Inferior parietal cortex (tissue), 1 donor: ENCODE data around the gene ESRRA.
"Not testable (repeated sequence)": the region's sequence is repeated elsewhere in the genome, so short reads cannot be mapped to it uniquely, and the experiment has no call there.

Experiments
- DNase-seq: peaks from one replicate; pipeline ENCODE4 v3.0.0-alpha.2; 2016; ENCODE audit errors: extremely low spot score

ESRRA gene

GRCh38 chr11:64313491-64314145, 8.3 kb downstream of the ESRRA start:
- no peak for DNase-seq

DNA sequence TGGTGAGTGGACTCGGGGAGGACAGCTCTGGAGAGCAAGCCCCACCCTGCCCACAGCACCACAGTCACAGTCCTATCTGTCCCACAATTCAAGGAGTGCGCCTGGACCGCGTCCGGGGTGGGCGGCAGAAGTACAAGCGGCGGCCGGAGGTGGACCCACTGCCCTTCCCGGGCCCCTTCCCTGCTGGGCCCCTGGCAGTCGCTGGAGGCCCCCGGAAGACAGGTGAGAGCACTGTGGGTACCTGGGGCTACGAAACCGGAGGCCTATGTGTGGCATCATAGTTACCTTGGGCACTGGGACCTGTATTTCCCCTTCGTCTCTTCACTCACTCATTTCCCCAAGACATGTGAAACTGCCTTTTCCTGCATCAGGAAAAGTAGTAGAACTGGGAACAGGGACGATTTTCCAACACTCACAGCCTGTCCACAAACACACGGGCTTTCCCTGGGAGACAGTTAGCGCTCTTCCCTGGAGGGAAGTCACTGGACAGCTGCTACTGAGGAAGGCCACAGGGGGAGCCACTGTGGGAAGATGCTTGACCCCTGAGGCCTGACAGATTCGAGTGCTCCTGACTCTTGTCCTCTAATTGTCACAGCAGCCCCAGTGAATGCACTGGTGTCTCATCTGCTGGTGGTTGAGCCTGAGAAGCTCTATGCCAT, 9.0 kb downstream of the ESRRA start:
- DNase-seq, result no peak

GRCh38 chr11:64314805-64315561, 9.7 kb downstream of the ESRRA start:
- DNase-seq, result no peak

DNA sequence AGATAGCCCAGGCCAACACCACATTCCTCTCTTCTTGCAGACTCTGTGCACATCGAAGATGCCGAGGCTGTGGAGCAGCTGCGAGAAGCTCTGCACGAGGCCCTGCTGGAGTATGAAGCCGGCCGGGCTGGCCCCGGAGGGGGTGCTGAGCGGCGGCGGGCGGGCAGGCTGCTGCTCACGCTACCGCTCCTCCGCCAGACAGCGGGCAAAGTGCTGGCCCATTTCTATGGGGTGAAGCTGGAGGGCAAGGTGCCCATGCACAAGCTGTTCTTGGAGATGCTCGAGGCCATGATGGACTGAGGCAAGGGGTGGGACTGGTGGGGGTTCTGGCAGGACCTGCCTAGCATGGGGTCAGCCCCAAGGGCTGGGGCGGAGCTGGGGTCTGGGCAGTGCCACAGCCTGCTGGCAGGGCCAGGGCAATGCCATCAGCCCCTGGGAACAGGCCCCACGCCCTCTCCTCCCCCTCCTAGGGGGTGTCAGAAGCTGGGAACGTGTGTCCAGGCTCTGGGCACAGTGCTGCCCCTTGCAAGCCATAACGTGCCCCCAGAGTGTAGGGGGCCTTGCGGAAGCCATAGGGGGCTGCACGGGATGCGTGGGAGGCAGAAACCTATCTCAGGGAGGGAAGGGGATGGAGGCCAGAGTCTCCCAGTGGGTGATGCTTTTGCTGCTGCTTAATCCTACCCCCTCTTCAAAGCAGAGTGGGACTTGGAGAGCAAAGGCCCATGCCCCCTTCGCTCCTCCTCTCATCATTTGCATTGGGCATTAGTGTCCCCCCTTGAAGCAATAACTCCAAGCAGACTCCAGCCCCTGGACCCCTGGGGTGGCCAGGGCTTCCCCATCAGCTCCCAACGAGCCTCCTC, 10.6 kb downstream of the ESRRA start:
- DNase-seq, result not testable (repeated sequence)

GRCh38 chr11:64316672-64317324, 11.5 kb downstream of the ESRRA start:
- no peak for DNase-seq

- peak; percentile 99 for DNase-seq
Observed at GRCh38 chr11:64317325-64317960, 12.1 kb downstream of the ESRRA start, which contains the start of gene TRMT112. Gene TRMT112, minus strand, starts transcription at chr11:64317559. Its CDS starts 33 bp downstream, at chr11:64317526.

DNA sequence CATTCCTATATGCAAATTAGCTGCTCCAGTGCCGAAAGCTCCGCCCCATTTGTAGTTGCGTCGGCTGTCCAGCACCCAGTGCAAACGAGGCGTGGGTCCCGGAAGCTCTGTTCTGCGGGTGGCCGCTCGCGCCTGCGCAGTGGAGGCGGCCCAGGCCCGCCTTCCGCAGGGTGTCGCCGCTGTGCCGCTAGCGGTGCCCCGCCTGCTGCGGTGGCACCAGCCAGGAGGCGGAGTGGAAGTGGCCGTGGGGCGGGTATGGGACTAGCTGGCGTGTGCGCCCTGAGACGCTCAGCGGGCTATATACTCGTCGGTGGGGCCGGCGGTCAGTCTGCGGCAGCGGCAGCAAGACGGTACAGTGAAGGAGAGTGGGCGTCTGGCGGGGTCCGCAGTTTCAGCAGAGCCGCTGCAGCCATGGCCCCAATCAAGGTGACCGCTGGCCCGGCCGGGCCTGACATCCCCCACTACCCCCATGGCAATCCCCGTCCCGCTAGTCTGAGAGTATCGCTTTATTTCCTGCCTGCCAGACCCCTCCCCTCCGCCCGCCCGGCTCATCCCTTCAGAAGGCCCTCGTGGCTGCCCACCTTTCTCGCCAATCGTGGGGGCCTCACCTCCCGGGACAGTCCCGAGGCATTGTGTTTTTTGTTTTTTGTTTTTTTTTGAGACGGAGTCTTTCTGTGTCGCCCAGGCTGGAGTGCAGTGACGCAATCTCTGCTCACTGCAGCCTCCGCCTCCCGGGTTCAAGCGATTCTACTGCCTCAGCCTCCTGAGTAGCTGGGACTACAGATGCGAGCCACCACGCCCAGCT, 12.8 kb downstream of the ESRRA start, which contains the start of gene PRDX5:
PRDX5 (plus strand) TSS at position 161 of the 805 bp plus-strand sequence; CDS start at position 256, 95 bp downstream.
- DNase-seq, result peak; percentile 97

GRCh38 chr11:64318766-64319761, 13.7 kb downstream of the ESRRA start:
- DNase-seq, result no peak

- no peak for DNase-seq
Observed at GRCh38 chr11:64320556-64320955, 15.2 kb downstream of the ESRRA start.

DNA sequence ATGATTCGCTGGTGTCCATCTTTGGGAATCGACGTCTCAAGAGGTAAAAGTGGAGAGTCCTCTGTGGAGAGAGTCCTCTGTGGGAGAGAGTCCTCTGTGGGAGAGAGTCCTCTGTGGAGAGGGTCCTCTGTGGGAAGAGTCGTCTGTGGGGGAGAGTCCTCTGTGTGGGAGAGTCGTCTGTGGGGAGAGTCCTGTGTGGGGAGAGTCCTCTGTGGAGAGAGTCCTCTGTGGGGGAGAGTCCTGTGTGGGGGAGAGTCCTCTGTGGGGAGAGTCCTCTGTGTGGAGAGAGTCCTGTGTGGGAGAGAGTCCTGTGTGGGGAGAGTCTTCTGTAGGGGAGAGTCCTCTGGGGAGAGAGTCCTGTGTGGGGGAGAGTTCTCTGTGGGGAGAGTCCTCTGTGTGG, 15.7 kb downstream of the ESRRA start:
- no peak for DNase-seq

- DNase-seq, result no peak
Observed at GRCh38 chr11:64321533-64321932, 16.2 kb downstream of the ESRRA start.

DNA sequence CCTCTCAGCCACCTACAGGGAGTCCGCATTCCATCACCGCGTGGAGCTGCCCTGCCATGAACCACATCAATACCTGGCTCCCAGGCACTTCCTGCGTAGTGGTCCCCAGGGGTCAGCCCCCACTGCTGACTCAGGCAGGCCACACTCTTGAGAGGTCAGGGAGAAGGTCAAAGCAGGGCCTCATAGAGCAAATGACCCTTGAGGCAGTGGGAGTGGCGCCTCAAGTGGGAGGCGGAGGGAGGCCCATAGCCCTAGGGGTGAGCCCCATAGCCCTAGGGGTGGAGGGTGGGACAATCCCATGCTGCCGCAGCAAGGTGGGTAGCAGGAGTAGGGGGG, 17.6 kb downstream of the ESRRA start:
- DNase-seq, result no peak

DNA sequence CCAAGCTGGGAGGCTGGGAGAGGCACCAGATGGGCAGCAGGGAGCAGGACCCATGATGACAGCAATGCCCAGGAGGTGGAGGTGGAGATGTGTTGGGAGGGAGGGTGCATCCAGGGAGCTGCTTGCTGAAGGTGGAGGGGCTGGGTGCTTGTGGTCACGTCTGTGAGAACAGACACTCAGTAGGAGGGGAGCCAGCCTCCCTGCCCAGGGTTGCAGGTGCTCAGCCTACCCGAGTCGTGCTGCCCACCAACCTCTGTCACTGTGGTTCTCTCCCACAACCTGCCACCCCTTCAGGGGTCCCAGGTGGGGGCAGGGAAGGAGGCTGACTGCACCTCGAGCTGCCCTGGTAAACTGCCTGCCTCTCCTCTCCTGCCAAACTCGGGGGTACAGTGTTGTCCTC, 18.0 kb downstream of the ESRRA start:
- DNase-seq, result no peak

DNA sequence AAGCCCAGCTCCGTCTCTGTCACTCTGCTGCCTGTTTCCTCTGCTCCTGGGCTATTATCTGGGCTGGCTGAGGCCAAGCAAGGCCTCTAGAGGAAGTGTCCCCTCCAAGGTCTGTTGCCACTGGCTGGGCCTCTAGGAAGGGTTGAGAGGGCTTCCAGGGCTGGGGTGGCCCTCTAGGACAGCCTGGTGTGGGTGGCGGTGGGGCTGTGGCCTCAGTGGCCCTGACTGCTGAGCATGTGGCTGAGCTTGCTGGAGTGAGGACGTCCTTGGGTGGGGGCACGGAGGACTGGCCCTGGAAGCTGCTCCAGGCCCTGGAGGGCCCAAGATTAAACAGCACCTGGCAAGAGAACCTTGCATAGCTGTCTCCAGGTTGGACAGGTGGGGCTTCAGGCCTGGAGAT, 18.7 kb downstream of the ESRRA start:
- not testable (repeated sequence) for DNase-seq

- DNase-seq, result no peak
Observed at GRCh38 chr11:64324692-64325469, 19.6 kb downstream of the ESRRA start.

DNA sequence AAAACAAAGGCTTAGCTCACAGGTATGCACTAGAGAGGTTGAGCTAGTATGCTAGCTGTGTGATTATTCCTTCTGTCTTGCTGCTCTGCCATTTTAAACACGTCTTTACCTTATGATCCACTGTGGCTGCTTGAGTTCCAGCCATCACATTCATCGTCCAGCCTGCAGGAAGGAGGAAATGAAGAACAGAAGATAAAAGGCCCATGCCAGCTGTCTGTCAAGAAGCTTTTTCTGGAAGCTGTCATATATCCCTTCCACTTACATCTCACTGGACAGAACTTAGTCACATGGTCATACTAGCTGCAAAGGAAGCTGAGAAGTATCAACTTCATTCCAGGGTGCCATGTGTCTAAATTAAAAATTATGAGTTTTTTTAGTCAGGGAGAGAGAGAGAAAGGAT, 22.1 kb downstream of the ESRRA start:
- no peak for DNase-seq

- no peak for DNase-seq
Observed at GRCh38 chr11:64327993-64328392, 22.7 kb downstream of the ESRRA start.

GRCh38 chr11:64330888-64331287, 25.6 kb downstream of the ESRRA start:
- DNase-seq, result no peak
